Peyer's patch (tissue), 4 donors: ENCODE data around the gene OVAAL.

Source experiments
- POLR2A ChIP-seq, 2 donors: fragments of 450-650 bp; IDR thresholded peaks; one replicate each; pipeline ENCODE4 v1.5.1; 2017; ENCODE audit warnings: antibody characterized with exemption in 2 of 2, mild to moderate bottlenecking in 2 of 2, moderate library complexity in 2 of 2
- TF ChIP-seq, protein P1 (sequence below), 6 experiments: fragments of 450-650 bp in 4 of 6; fragments of 200-600 bp in 2 of 6; sonication (generic) in 1 of 6; IDR thresholded peaks; one replicate each; pipeline ENCODE4 v1.5.1; 2017 to 2019; ENCODE audit warnings: antibody characterized with exemption in 6 of 6, mild to moderate bottlenecking in 3 of 6, moderate library complexity in 1 of 6

GRCh38 chr1:180563026-180563827 is 4.5 kb downstream of the OVAAL start:
- TF ChIP-seq, protein P1, sequence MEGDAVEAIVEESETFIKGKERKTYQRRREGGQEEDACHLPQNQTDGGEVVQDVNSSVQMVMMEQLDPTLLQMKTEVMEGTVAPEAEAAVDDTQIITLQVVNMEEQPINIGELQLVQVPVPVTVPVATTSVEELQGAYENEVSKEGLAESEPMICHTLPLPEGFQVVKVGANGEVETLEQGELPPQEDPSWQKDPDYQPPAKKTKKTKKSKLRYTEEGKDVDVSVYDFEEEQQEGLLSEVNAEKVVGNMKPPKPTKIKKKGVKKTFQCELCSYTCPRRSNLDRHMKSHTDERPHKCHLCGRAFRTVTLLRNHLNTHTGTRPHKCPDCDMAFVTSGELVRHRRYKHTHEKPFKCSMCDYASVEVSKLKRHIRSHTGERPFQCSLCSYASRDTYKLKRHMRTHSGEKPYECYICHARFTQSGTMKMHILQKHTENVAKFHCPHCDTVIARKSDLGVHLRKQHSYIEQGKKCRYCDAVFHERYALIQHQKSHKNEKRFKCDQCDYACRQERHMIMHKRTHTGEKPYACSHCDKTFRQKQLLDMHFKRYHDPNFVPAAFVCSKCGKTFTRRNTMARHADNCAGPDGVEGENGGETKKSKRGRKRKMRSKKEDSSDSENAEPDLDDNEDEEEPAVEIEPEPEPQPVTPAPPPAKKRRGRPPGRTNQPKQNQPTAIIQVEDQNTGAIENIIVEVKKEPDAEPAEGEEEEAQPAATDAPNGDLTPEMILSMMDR (IDR thresholded peaks at IDR 0.05), result no peak
- no peak for TF ChIP-seq POLR2A (IDR thresholded peaks at IDR 0.05)
